Nephron (organoid): ENCODE measurements around the gene ADCK1.

ENCODE experiments used
- H3K27ac Mint-ChIP-seq, 3 experiments: 2 replicates each; pipeline ENCODE4 v1.8.0; 2020; ENCODE audit warnings: mixed read lengths in 3 of 3, mild to moderate bottlenecking in 2 of 3, moderate library complexity in 1 of 3
- H3K27me3 Mint-ChIP-seq: 2 replicates; pipeline ENCODE4 v1.8.0; 2021; ENCODE audit warnings: low read depth, mild to moderate bottlenecking, moderate library complexity, mixed read lengths
- H3K36me3 Mint-ChIP-seq: 2 replicates; pipeline ENCODE4 v1.8.0; 2020; ENCODE audit warnings: low read depth, mixed read lengths
- H3K4me1 Mint-ChIP-seq: 2 replicates; pipeline ENCODE4 v1.8.0; 2020; ENCODE audit warnings: mixed read lengths
- H3K4me3 Mint-ChIP-seq, 3 experiments: 2 replicates each; pipeline ENCODE4 v1.8.0; 2020; ENCODE audit warnings: mild to moderate bottlenecking in 3 of 3, mixed read lengths in 3 of 3, moderate library complexity in 2 of 3
- H3K9me3 Mint-ChIP-seq: 2 replicates; pipeline ENCODE4 v1.8.0; 2020; ENCODE audit warnings: mixed read lengths
- CTCF ChIP-seq, 3 experiments: fragments of 200-600 bp; sonication (generic); IDR thresholded peaks; one replicate each; pipeline ENCODE4 v1.5.0; 2021; ENCODE audit warnings: antibody characterized with exemption in 3 of 3; ENCODE audit not compliant: unreplicated experiment in 3 of 3

The ADCK1 gene

GRCh38 chr14:77962731-77963520 is 163.0 kb downstream of the ADCK1 start:
- Mint-ChIP-seq H3K36me3 (no peaks in the 10 kb centered on the region), H3K4me1 (no peaks in the 10 kb centered on the region), H3K4me3 (no peak overlapping the region), H3K27ac (no peak overlapping the region), H3K9me3 (no peaks in the 10 kb centered on the region), H3K27me3 (peaks cover 51% of the 10 kb centered on the region)
- TF ChIP-seq CTCF (IDR thresholded peaks at IDR 0.05; ENCODE audit: unreplicated experiment in 3 of 3): no peak

GRCh38 chr14:77964586-77964985 is 164.7 kb downstream of the ADCK1 start:
- no peaks in the 10 kb centered on the region for H3K9me3 Mint-ChIP-seq
- no peak overlapping the region for H3K4me3 Mint-ChIP-seq
- TF ChIP-seq CTCF (IDR thresholded peaks at IDR 0.05; ENCODE audit: unreplicated experiment in 3 of 3): no peak
- peaks cover 66% of the 10 kb centered on the region for H3K27me3 Mint-ChIP-seq
- H3K36me3 Mint-ChIP-seq: no peaks in the 10 kb centered on the region
- no peaks in the 10 kb centered on the region for H3K4me1 Mint-ChIP-seq
- H3K27ac Mint-ChIP-seq: no peak overlapping the region

- Mint-ChIP-seq H3K9me3 (no peaks in the 10 kb centered on the region), H3K36me3 (no peaks in the 10 kb centered on the region), H3K27me3 (peaks cover 67% of the 10 kb centered on the region), H3K4me3 (no peak overlapping the region), H3K4me1 (no peaks in the 10 kb centered on the region), H3K27ac (no peak overlapping the region)
- TF ChIP-seq CTCF (IDR thresholded peaks at IDR 0.05; ENCODE audit: unreplicated experiment in 3 of 3): no peak
Measured at GRCh38 chr14:77965050-77965449, 165.1 kb downstream of the ADCK1 start.

GRCh38 chr14:77965919-77966435 is 166.1 kb downstream of the ADCK1 start:
- H3K27ac Mint-ChIP-seq: no peak overlapping the region
- TF ChIP-seq CTCF (IDR thresholded peaks at IDR 0.05; ENCODE audit: unreplicated experiment in 3 of 3): no peak
- peaks cover 3% of the 10 kb centered on the region for H3K9me3 Mint-ChIP-seq
- no peaks in the 10 kb centered on the region for H3K4me1 Mint-ChIP-seq
- no peaks in the 10 kb centered on the region for H3K36me3 Mint-ChIP-seq
- peak overlapping the region; percentile 61 to 70 (median 68) for H3K4me3 Mint-ChIP-seq
- peaks cover 67% of the 10 kb centered on the region for H3K27me3 Mint-ChIP-seq

DNA sequence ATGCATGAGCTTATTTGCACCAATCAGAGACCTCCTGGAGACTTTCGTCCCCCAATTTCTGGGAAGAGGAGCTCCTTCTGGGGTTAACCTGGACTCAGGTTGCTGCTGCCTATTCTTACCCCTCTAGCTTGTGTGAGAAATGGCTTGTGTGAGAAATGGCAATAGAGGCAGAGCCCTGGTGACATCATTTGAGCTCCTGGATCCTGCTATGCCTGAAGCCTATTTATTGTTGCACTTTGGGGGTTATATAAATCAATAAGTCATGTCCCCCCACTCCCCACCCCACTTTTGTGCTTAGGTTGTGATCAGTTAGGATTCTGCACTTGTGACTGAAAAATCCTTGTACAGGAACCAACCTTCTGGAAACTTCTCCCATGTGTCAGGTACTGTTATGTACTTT is 167.2 kb downstream of the ADCK1 start:
- H3K27me3 Mint-ChIP-seq: peaks cover 63% of the 10 kb centered on the region
- H3K9me3 Mint-ChIP-seq: peaks cover 3% of the 10 kb centered on the region
- no peaks in the 10 kb centered on the region for H3K4me1 Mint-ChIP-seq

More for the DNA sequence above, 167.2 kb downstream of the ADCK1 start:
- TF ChIP-seq CTCF (IDR thresholded peaks at IDR 0.05; ENCODE audit: unreplicated experiment in 3 of 3): no peak
- Mint-ChIP-seq H3K27ac (no peak overlapping the region), H3K36me3 (no peaks in the 10 kb centered on the region), H3K4me3 (no peak overlapping the region)
